CD4-positive, alpha-beta T cell treated with Interleukin-17A for 1 hour (primary cell): Measurements from ENCODE around the gene HCK.

Experiments
- DNase-seq: peaks from one replicate; pipeline ENCODE4 v3.0.0-alpha.2; 2020

Gene HCK

DNA sequence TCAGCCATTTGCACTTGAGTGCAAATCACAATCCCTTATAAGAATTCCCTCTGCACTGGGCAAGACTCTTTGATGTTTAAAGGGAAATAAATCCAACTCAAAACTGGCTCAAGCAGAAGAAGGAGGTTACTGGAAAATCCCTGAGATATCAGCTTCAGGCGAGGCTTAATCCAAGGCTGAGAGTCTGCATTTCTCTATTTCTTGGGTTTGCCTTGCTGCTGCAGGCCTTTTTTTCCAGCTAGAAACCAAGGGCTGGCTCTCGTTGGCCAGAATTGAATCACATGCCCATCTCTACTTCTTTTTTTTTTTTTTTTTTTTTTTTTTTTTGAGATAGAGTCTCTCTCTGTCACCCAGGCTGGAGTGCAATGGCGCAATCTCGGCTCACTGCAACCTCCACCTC, 11.7 kb downstream of the HCK start:
- no peak for DNase-seq

DNA sequence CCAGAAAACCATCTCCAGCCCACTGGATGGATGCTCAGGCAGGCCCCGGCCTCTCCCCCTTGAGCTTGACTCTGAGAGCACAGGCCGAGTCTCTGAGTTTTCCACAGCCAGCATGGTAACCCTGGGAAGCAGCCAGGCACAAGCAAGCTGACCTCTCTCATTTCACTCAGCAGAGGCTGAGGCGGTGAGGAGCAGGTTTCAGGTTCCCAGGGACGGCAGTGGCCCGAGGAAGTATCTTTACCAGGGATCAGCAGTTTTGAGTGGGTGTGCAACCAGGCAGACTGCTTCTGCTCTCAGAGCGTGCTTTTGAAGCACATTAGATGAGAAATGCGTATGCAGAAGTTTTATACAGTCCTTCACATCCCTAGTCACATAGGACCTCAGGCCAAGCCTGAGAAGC, 12.6 kb downstream of the HCK start:
- no peak for DNase-seq

- no peak for DNase-seq
Observed at GRCh38 chr20:32067234-32067821, 15.3 kb downstream of the HCK start.

GRCh38 chr20:32068174-32068573, 16.1 kb downstream of the HCK start:
- no peak for DNase-seq

GRCh38 chr20:32069711-32070110, 17.7 kb downstream of the HCK start:
- DNase-seq: no peak

DNA sequence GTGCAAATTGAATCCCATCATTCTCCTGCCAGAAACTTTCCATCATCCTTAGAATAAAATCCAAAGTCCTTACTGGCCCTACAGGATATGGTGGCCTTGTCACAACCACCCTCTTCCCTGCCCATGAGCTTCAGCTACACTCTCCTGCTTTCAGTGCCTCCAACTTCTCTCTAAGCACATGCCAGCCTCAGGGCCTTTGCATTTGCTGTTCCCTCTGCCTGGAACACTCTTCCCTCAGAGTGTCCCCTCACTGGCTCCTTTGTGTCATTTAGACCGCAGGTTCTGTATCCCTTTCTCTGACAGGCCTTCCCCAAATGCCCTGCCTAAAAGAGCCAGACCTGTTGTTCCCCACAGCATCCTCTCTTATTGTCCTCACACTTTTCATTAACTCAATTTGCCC, 18.2 kb downstream of the HCK start:
- DNase-seq: no peak

- no peak for DNase-seq
Observed at GRCh38 chr20:32070690-32071213, 18.7 kb downstream of the HCK start.

GRCh38 chr20:32071395-32072167, 19.5 kb downstream of the HCK start:
- no peak for DNase-seq

- DNase-seq: no peak
Observed at GRCh38 chr20:32072168-32072750, 20.2 kb downstream of the HCK start.

DNA sequence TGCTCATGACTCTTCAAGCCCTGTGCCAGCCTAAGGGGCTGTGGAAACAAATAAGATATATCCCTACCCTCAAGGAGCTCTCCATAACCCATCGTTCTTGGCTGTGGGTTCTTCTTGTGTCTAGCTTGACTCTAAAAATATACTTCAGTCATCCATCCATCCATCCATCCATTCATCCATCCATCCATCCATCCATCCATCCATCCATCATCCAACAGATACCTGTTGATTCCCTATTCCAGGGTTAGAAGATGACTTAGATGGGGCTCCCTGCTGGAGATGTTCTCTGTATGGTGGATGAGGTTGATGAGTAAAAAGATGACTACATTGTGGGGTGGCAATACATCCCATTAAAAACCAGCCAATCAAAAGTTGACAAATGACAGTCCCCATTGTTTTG, 23.5 kb downstream of the HCK start:
- no peak for DNase-seq

DNA sequence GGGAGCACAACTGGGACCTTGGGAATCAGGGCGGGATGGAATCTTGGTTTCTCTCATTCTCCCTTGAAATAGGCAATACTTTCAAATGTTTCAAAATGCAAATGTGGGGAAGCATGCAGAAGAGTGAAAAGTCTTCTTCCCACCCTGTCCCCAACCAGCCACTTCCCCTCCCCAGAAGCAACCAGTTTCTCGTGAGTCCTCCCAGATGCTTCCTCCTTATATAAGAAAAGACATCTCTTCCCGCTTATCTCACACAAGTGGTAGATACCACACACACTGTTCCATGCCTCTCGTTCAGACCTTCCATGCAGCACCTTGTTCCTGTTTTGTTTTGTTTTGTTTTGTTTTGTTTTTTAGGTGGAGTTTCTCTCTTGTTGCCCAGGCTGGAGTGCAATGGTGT, 25.1 kb downstream of the HCK start:
- DNase-seq: no peak

DNA sequence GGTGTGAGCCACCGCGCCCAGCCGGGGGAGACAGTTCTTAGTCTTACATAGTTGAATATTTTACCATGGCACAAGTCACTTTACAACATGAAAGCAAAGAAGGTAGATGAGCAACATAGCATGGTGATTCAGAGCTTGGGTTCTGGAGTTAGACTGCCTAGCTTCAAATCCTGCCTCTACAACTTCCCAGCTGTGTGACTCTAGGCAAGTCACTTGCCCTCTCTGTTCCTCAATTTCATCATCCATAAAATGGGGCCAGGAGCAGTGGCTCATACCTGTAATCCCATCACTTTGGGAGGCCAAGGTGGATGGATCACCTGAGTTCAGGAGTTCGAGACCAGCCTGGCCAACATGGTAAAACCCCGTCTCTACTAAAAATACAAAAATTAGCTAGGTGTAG, 26.3 kb downstream of the HCK start:
- DNase-seq: no peak

DNA sequence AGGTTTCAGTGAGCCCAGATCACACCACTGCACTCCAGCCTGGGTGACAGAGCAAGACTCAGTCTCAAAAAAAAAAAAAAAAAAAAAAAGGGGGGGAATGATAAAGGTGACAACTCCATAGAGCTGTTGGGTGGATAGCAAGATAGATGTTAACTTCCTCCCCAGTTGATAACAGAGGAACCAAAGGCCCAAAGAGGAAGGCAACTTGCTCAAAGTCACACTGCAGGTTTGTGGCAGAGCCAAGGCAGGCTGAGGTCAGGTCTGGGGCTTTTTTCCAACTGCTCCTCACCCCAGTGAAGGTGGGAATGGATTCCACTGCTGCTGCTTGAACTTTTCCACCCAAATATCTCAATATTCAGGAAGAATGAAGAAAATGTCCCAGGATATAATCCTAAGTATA, 26.7 kb downstream of the HCK start:
- DNase-seq: no peak

- no peak for DNase-seq
Observed at GRCh38 chr20:32079655-32080109, 27.6 kb downstream of the HCK start.

DNA sequence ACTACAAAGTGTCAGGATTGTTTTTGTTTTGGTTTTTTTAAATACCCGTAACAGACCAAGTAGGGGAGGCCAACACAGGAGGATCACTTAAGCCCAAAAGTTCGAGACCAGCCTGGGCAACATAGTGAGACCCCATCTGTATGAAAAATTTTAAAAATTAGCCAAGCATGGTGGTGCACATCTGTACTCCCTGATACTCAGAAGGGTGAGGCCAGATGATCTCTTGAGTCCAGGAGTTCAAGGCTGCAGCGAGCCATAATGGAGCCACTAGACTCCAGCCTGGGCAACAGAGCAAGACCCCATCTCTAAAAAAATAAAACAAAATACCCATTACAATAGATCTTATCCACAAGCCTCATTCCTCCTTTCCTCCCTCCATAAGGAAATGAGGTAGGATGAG, 28.7 kb downstream of the HCK start:
- no peak for DNase-seq

DNA sequence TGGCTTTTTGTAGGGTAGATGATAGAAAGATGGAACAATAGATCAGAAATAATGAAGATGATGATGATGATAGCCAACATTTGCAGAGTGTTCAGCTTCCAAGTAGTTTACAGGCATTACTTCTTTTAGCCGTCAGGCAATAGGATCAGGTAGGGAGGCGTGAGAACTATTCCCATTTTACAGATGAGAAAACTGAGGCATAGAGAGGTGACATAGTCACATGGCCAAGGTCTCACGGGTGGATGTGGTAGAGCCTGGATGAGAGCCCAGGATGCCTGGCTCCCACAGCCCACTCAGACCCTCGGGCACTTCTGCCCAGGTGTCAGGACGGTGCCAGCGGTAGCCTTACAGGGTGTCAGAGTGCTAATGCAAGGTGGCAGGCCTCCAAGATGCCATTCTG, 31.4 kb downstream of the HCK start:
- no peak for DNase-seq

GRCh38 chr20:32087070-32087469, 35.0 kb downstream of the HCK start:
- DNase-seq: no peak

DNA sequence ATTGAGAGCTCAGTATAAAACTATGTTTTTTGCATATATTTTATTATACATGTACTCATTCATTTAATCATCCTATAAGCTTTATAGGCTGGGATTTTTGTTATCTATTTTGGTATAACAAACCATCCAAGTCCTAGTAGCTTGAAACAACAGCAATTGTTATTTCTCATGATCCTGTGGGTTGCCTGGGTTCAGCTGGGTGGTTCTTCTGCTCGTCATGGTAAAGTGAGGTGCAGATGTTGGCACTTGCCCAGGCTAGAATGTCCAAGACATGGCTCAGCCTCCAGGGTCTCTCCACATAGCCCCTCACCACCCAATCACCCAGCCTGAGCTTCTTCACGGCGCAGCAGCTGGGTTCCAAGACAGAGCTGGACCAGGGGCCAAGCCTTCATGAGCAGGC, 36.7 kb downstream of the HCK start:
- no peak for DNase-seq

DNA sequence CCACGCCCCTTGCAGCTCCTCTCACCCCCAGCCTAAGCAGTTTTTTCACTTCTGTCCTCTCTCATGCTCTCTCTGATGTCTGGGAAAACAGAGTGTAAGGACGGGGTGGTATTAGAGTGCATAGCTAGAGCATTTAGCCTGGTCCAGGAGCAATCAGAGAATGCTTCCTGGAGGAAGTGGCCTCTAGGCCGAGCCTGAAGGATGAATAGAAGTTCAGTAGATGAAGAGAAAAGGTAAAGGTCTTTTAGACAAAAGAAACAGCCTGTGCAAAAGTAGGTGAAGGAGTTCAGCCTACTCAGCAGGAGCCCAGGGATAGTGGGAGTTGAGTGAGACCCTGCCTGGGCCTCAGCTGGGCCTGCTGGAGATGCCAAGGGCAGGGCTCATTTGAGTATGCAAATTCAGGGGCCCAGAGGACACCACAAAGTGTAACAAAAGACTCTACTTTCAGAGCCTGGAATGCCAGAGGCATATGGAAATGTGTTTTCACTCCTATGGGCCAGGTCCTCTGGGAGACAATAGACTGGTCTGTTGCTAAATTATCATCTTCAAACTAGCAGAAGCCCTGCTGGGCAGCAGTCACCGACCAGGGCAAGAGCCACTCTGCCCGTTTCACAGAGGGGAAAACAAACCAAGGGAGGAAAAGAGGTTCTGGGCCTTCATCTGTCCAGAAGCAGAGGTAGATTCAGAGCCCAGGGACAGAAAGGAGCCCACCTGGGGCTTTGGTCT, 37.8 kb downstream of the HCK start:
- DNase-seq: no peak

DNA sequence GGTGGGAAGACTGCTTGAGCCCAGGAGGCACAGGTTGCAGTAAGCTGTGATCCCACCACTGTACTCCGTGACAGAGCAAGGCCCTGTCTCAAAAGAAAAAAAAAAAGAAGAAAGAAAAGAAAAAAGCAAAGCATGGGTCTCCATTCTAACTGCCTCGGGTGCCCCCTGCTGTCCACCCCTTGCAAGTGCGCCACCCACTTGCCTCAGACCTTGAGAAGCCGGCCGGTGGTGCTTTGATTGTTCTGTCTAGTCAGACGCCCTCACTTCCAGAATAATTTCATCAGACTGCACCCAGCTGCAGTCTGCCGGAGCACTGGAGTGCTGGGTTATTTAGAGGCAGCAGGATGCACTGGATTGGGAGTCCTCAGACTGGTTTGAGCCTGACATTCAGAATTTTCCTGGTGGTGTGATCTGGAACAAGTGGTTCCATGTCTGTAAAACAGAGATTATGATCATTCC, 39.9 kb downstream of the HCK start:
- DNase-seq: peak; percentile 73

GRCh38 chr20:32098786-32099185, 46.7 kb downstream of the HCK start:
- no peak for DNase-seq

DNA sequence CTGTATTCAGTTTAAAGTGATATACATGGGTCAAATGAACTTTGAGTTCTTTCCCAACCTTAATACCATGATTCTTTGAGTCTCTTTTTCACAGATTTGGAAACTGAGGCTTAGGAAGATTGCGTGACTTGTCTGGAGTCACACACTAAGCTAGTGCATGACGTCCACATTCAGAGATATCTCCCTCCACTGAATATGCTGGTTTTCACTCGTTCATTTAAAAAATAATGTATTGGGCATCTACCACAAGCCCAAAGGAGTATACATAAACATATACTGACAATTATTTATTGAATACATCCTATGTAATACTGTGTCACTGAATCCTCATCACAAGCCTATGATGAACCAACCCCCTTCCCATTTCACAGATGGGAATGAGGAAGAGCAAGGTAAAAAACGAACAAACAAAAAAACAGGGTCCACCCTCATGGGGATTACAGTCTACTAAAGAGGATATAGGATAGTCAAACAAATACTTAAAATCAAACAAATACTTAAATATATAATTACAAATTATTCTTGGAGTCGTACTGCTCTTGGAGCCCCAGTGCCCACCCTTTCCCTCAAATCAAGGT, 56.9 kb downstream of the HCK start:
- DNase-seq: no peak
